Measurements from ENCODE around the gene GABRA5.
"Not testable (repeated sequence)": the region's sequence is repeated elsewhere in the genome, so short reads cannot be mapped to it uniquely, and the experiment has no call there.

GABRA5 gene

DNA sequence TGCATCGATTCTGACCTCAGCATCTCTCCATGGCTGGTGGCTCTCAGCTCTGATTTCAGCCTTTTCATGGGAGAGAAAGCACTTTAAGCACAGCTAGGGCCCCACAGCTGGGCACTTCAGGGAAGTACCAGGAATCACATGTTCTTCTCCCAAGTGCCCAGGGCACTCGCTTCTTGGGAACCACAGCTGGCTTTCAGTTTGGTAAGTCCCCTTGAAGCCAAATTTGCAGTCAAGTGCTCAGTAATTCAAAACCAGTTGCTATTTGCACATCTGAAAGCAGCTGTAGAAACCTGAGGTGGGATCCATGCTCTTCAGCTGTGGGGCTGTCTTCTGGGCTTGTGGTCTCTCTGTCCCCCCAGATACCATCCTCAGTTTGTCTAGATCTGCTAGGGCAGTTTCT lies 12.8 kb downstream of the GABRA5 start:
- no peak for DNase-seq

DNA sequence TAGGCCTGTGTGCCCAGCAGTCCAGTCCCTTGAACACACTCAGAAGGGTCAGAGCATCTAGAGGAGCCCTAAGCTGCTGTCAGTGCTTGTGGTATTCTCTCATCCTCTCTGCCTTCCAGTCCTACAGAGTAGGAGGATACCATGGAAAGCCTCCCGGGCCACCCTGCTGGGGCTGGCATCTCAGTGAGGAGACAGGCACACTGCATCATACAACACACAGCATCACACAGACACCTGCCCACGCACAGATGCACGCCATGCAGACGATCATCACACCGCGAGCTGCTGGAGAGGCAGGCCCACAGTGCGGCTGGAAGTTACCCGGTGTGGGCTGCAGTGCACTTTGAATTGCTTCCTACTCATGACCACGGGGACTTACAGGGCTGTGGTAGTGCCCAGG lies 15.2 kb downstream of the GABRA5 start:
- DNase-seq, result no peak

DNA sequence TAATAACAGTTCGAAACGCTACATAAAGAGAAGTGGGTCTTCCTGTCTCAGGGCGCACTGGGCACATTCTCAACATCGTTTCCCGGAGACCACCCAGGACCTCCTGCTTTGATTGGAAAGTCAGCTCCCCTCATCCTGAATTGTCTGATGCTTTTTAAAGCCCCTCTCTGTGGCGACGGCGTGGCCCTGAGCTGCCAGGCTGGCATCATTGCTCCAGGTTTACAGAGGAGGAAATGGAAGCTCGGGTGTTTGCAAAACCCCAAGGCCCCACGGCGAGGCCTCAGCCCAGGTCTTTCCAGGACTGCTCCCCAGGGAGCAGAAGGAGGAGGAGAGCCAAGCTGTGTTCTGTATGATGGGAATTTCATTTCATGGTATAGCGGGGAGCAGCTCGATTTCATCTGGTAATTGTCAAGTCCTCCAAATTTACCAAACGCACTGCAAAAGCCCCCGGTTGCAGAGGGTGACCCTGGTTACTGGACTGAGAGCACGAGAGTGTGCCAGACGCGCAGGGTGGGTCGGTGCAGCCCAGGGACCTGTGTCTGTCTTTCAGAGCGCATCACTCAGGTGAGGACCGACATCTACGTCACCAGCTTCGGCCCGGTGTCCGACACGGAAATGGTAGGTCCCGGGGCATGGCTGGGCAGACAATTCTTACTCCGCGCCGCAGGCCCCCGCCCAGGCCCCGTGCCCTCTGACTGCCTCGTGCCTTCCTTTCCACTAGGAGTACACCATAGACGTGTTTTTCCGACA lies 15.9 kb downstream of the GABRA5 start:
- DNase-seq, result no peak

DNA sequence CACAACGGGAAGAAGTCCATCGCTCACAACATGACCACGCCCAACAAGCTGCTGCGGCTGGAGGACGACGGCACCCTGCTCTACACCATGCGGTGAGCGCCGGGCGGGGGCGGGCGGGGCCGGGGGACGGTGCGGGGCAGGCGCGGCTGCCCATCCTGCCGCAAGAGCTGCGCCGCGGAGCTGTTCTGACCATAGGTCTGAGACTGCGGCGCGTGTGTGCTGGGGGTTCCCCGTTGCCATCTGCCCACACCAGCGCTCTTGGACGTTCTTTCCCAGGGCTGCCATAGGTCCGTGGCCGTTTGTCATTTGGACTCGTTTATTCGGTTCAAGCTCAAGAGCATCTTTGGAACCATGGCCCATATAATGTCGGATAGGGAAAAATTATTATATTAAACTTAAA lies 16.6 kb downstream of the GABRA5 start:
- DNase-seq, result no peak

DNA sequence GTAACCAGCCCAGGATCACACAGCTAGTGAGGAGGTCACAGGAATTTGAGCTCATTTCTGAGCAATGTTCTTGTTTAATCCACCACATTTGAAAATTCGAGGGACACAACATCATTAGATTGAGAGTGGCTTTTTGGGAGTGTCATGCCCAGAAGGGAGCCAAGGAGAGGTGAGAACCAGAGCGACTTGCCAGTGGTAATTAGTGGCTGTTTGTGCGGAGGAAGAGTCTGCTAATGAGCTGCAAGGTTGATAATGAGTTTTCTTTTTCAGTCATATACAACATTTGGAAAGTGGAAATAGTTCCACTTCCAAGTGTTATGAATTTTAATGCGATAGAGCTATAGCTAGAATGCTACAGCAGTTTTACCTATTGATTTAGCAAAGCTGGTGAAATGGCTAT lies 19.7 kb downstream of the GABRA5 start:
- no peak for DNase-seq

DNA sequence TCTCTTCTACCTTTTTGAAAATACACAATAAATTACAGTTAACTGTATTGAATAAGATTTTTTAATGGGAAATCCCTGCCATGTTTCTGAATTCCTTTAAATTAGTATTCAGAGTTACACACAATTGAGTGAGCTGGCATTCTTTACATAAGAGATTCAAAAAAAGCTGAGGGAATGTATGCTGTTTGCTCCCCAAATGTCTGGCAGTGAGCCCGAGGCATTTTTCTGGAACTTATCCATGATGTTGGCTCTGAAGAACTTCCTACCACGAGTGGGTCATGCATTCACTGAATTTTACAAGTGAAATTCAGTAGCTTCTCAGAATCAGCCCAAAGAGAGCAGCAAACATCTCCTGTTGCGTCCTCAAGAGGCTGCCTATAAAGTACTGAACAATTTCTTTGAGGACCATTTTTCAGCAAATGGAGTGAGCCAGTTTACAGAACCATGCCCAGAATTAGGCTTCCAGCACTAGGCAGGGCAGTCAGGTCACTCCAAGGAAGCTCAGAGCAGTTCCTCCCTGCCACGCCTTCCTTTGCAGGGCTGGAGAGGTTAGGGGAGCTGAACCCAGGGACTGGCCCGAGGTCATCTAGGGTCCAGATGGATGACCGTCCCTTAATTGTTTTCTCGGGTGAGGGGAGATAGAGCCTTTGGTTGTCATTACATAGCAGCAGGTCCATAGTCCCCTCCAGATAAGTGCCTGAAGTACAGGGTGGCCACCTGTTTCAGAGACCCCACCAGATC lies 21.2 kb downstream of the GABRA5 start:
- no peak for DNase-seq

DNA sequence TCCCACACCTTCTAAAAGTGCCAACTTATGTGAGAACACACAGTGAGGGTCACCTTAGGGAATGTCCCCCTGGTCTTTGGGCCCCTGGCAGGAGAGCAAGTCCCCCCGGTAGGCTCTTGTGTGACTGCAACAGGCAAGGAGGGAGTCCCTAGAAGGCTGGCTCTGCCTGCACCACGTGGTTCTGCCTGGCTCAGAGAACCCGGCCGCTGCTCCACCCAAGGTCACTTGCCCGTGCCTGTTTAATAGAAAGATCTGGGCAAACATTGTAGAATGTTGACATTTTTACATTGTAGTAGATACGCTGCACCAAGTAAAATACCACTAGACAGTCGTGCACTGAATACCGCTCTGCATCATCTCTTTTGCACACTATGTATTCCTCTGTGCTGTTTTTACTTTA lies 21.9 kb downstream of the GABRA5 start:
- DNase-seq, result no peak

DNA sequence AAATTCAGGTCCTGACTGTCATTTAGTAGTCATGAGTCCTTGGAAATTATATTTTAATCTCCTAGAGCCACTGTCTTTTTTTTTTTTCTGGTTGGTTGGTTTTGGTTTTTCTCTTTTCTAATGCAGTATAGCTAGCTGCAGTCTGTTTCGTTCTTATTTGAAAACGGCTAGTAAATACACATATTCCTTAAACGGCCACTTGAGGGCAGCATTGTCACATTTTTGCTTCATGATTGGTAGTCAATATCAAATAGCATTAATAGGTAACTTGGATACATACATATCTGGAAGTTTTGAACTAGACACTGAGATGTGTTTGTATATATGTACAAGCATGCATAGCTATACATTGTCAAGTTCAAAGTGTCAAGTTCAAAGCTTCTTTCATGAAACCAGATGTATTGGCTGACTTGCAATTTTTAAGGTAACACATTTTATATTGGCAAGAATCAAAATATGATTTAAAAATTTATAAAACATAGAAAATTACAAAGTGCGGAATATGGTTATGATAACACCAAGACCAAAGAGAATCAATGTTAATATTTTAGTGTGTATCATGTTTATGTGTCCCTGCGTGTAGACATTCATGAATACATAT lies 22.5 kb downstream of the GABRA5 start:
- DNase-seq, result no peak

DNA sequence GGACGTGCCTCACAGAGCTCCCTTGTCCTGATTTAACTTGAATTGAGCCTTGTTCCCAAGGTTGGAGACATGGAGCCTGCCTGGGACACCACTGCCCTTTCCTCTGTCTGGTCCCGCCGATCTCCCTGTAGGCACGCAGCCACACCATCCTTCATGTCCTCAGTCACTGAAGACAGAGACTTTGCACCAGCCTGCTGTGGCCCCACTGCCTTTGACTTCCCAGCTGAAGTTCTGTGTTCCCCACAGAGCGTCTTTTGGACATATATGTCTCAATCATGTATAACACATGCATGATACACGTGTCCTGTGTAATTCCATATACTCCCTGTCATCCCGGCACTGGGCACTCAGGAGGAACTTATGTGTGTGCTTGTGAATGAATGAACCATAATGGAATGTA lies 23.6 kb downstream of the GABRA5 start:
- DNase-seq, result no peak

DNA sequence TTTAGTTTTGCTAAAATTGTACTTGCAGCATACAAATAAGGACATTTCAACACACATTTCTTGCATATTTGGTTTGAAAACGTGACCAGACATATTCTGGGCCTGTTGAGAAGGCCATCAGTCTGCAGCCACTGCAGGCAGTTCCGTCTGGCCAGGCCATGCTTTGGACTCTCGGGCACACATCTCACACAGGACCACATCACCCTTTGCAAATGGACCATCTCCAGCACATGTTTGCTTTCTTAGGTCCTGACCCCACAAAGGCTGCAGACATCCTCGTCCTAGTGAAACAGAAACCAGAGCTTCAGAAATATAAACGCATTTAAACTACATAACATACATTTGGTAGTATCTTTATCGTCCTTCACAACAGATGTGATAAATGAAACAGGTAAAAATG lies 24.1 kb downstream of the GABRA5 start:
- no peak for DNase-seq

DNA sequence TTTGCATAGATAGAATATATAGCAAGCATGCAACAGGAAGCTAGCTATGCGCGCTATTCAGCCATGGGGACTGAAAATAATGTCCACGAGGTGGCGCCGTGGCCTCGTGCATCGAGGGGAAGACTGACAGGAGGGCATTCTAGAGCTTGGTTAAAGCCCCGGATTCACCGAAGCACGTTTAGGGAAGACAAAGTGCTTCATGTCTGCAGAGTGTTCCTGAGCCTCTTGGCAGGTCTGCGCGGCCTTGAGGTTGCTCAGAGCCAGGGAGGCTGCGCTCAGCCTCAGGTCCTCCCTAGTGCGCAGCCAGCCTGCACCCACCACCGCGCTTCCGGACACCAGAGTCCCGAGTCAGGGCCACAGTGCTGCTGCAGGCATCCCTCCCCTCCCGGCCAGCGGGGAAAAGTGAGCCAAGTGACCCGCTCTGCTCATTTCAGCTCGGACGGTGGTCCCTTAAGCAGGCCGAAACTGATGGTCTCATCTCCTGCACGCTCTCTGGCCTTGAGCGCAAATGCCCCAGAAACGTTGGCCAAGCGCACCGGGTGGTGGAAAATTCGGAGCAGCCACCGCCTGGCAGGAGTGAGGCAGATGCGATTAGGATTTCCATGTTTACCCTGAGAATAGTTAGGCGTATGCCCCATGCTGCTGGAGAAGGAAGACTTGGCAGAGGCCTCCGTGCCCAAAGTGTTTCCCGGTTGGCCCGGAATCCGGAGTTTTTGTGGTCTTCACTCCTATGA lies 24.8 kb downstream of the GABRA5 start:
- no peak for DNase-seq

DNA sequence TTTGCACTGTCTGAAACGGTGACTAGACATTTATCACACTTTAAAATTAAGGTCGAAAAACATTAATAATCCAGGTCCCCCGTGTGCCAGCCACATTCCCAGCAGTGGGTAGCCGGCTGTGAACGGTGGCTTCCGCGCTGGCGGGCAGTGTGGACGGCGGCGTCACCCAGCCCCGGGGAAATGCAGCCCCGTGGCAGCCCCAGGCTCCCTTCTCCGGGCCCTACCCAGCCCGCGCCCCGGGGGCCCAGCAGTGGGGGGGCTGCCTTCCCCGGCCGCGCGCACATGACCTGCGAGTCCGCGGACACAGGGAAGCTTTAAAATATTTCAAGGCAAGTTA lies 25.3 kb downstream of the GABRA5 start:
- DNase-seq, result no peak

DNA sequence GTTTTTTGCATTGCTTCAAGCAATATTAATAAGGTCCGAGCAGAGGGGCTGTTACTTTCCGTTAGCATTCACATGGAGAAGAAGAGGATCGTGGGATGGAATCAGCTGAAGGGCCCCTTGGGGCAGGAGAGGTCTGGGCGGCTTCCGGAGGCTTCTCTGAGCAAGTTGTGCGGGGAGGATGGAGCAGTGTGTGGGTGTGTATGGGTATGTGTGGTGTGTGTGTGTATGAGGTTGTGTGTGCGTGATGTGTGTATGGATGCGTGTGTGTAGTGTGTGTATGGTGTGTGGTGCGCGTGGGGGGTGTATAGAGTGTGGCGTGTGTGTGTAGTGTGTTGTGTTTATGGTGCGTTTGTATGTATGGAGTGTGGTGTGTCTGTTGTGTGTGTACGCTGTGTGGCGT lies 25.8 kb downstream of the GABRA5 start:
- no peak for DNase-seq

DNA sequence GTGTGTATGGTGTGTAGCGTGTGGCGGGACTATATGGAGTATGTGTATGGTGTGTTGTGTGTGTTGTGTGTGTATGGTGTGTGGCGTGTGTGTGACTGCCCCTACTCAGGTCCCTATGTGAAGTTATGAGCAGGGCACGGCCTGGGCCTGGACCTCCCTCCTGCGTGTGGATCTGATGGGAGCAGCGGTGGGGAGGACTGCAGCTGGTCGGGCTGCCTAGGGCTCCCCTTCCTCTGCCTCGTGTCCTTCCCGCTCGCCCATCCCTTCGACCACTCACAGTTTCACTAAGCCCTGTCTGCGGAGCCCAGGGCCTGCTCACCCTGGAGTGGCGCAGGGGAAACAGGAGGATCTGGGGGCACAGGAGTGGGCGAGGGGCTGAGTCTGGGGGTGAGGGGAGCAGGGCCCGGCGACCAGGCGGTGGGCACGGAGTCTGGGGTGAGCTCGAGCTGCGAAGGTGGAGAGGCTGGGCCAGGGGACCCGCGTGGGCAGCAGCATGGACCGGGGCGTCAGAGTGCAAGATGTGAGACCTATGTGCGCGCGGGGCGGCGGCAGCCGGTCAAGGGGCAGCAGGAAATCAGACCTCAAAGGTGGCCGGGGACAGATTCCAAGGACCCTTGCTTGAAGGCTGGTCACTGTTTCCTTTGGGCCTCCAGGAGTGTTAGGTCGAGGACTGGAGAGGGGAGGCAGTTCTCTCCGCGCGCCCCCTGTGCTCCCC lies 26.6 kb downstream of the GABRA5 start:
- DNase-seq, result no peak

DNA sequence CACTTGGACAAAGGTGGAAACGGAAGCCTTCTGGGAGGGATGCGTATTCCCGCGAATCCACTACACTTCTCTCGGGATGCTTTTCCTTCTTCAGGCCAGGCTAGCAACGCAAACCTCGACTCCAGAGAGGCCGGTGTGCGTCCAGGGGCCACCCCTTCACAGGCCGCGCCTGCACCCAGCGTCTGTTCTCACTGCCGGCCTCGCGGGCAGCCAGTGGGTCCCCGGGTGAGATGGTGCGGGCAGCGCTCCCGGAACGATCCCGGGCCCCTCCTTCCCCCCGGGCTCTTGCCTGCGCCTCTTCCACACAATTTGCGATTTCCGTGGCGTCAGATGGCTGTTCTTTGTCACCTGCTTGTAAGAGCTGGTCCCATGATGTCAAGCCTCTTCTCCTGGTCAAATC lies 27.3 kb downstream of the GABRA5 start:
- no peak for DNase-seq

DNA sequence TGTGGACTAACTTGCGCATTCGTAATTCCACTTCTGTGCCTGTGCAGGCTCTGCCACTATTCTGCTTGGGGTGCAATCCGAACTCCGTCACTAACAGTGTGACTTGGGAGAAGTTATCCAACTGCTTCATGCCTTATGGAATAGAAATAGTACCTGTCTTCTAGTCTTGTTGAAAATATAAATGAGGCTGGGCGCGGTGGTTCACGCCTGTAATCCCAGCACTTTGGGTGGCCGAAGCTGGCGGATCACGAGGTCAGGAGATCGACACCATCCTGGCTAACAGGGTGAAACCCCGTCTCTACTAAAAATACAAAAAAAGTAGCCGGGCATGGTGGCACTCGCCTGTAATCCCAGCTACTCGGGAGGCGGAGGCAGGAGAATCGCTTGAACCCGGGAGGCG lies 28.5 kb downstream of the GABRA5 start:
- DNase-seq, result not testable (repeated sequence)

DNA sequence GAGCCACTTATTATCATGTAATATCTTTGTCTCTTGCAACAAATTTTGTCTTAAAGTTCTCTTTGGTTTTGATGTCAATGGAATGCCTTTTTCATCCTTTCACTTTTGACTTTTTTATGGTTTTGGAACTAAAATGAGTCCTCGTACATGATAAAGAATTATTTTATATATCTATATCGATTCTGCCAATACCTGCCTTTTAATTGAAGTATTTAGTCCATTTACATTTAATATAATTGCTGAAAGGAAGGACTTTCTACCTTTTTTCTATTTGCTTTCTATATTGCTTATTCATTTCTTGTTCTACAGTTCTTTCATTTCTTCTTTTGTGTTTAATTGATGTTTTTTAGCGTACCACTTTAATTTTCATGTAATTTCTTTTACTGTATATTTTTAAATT lies 32.8 kb downstream of the GABRA5 start:
- no peak for DNase-seq

DNA sequence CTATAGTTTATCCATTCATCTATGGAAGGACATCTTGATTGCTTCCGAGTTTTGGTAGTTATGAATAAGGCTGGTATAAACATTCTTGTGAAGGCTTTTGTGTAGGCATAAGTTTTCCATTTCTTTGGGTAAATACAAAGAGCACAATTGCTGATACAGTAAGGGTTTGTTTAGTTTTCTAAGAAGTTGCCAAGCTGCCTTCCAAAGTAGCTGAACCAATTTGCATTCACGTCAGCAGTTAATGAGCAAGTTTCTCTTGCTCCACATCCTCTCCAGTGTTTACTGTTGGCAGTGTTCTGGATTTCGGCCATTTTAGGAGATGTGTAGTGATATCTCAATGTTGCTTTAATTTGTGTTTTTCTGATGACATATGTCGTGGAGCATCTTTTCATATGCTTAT lies 34.2 kb downstream of the GABRA5 start:
- no peak for DNase-seq

DNA sequence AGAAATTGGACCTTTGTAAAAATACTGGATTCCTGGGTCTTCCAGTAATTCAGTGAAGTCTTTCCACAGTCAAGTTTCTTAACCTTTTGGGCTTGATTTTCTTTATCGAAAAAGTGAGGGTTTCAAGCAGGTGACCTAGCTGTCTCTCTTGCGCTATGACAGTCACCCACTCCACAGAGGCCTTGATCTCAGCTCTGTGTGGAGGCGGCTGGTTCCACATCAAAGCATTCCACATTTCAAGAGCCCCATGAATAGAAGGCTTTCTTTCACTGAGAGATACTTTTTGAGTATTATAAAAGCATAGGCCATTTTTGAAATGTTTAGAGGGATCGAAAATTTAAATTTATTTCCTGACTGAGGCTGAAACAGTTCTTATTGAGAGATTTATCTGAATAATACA lies 43.9 kb downstream of the GABRA5 start:
- no peak for DNase-seq

DNA sequence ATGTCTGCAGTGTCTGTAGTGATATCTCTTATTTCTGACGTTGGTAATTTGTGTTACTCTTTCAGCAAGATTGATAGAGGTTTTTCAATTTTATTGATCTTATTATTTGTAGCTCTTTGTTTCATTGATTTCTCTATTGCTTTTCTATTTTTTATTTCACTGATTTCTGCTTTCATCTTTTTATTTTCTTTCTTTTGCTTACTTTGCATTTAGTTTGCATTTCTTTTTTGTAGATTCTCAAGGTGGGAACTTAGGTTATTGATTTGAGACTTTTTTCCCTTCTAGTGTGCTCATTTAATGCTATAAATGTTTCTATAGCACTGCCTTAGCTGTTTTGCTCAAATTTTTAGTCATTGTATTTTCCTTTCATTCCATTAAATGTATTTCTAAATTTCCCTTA lies 54.6 kb downstream of the GABRA5 start:
- DNase-seq, result no peak

DNA sequence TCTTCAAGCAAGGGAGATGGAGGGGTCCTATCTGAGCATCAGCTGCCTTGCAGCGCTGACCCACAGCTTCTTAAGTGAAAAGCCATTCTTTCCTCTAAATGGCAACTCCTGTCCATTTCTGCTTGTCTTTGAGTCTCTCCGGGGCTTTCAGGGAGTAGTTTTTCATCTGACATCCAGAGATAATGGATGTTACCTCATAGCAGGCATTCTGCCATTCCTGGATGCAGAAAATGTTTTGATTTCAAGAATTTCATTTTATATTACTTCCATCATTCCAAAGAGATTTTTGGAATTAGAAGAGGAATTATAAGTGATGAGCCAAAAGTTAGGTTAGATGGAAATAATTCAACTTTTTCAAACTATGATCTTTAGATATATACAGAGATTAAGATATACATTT lies 59.2 kb downstream of the GABRA5 start:
- DNase-seq, result no peak

DNA sequence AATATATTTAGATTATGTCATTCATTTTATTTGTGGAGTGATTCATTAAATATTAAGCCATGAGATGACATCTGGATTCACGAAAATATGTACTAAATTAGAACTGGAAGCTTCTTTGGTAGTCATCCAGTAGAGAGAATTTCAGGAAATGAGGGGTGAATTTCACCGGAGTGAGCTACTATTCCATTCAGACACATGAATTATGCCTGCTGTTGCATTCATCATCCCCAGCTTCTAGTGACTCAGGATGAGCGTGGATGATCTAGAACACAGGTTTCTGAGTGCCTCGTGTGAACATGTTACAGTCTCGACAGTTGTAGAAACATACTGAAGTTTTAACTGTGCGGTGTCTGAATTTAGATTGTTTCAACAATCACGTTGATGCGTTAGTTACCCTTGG lies 61.2 kb downstream of the GABRA5 start:
- DNase-seq, result no peak

DNA sequence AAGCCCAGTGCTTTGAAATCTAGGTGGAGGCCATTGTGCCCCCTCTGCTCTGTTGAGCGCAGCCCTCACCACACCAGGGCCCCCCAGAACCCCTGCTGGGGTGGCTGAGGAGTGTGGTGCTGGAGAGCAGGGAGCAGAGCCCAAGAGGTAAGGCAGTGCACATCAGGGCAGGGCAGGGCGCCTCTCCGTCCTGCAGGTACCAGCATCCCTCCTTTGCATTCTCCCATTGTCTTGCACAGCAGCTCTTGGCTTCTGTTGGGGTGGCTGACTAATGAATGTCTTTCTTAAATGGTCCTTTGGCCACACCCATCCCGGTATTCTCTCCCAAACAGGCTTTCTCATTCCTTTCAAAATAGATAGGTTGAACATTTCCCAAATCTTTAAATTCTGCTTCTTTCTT lies 62.7 kb downstream of the GABRA5 start:
- DNase-seq, result no peak
